Large intestine (tissue), 3 donors: ENCODE measurements around the gene RASSF8. TPM values are rescaled to one million over a fixed set of nuclear protein-coding genes. Genes with fewer than 3 reads are reported as not detected.

Experiments
- DNase-seq, 2 donors: peaks; one replicate each; pipeline versions ENCODE4 v3.0.0 to v3.0.0-alpha.2; 2013
- H3K27ac ChIP-seq: one replicate; pipeline ENCODE4 v1.5.1; 2013; ENCODE audit warnings: low read length
- H3K27me3 ChIP-seq: 2 replicates; pipeline ENCODE4 v1.6.1; 2013; ENCODE audit warnings: low read length; ENCODE audit not compliant: control insufficient read depth, insufficient read depth
- H3K36me3 ChIP-seq: 2 replicates; pipeline ENCODE4 v1.6.1; 2013; ENCODE audit warnings: low read length; ENCODE audit not compliant: control insufficient read depth, insufficient read depth
- H3K4me1 ChIP-seq: one replicate; pipeline ENCODE4 v1.6.1; 2013; ENCODE audit warnings: low read length; ENCODE audit not compliant: control insufficient read depth, insufficient read depth
- H3K4me3 ChIP-seq: one replicate; pipeline ENCODE4 v1.5.1; 2013; ENCODE audit warnings: low read length
- H3K9me3 ChIP-seq: one replicate; pipeline ENCODE4 v1.6.1; 2013; ENCODE audit warnings: mild to moderate bottlenecking, low read depth, low read length, moderate library complexity; ENCODE audit not compliant: control insufficient read depth
- WGBS: methylation state at CpG from one replicate; pipeline ENCODE4 v1.1.5; 2013; ENCODE audit warnings: low lambda C conversion rate; ENCODE audit not compliant: insufficient coverage; 5-methylcytosine and 5-hydroxymethylcytosine counted together
- polyA plus RNA-seq: library from polyadenylated mRNA; unstranded; fragments of 120-200 nt; gene quantifications from one replicate; pipeline ENCODE4 v1.2.1, GENCODE V29; 2013

Gene RASSF8
- polyA plus RNA-seq, 1 donor, result 20.2 TPM

DNA sequence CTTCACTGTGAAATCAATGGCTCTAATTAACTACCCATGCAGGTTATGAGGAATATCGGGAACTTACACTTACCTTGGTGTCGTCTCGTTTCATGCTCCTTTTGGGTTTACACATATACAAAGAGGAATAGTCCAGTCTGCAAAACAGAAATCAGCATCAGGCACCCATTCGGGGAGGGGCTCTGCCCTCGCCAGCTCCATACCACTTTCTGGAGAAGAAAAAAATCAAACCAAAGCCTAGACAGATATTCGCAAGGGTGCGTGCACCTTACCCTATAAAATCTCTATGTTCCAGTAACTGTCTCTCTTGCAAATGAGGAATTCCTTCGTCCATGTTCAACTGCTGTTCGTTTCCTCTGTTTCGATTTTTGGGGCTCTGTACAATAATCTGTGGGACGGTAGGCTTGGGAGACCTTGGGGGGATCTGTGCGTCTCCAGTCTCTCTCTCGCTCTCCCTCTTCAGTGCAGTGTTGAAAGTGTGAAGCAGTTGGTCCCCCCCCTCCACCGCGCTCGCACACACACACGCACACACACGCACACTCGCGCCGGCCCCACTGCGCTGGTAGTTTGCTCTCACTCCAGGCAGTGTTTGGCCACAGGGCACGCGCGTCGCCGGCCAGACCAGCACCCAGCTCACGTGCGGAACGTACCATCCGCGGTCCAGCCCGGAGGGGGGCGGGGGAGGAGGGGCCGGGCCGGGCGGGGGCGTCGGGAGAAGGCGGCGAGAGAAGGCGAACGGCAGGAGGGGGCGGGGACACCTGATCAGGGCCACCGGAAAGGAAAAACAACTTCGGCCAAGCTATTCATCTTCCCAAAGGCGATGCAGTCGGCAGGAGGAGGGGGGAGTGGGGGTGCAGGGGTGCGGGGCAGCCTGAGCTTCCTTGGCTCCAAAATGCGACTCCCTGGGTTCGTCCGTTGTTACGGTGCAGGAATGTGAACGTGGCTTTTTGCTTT is 166.2 kb downstream of the RASSF8 start, which contains the start of gene BHLHE41:
TSS of gene BHLHE41 (minus strand) at position 592 of the 954 bp plus-strand sequence. CDS start at position 334, 258 bp downstream.
- Histone ChIP-seq H3K4me3 (peak within 1 kb of the TSS; percentile 47), H3K9me3 (no peaks in the 10 kb centered on the region), H3K27ac (peak within 1 kb of the TSS; percentile 95), H3K36me3 (no peaks in the 10 kb centered on the region), H3K4me1 (peaks cover 4% of the 10 kb centered on the region), H3K27me3 (peaks cover 57% of the 10 kb centered on the region)
- WGBS, result no CpG with 5 or more reads among the region's 54 CpGs
- DNase-seq, result peak; percentile 55 to 80

DNA sequence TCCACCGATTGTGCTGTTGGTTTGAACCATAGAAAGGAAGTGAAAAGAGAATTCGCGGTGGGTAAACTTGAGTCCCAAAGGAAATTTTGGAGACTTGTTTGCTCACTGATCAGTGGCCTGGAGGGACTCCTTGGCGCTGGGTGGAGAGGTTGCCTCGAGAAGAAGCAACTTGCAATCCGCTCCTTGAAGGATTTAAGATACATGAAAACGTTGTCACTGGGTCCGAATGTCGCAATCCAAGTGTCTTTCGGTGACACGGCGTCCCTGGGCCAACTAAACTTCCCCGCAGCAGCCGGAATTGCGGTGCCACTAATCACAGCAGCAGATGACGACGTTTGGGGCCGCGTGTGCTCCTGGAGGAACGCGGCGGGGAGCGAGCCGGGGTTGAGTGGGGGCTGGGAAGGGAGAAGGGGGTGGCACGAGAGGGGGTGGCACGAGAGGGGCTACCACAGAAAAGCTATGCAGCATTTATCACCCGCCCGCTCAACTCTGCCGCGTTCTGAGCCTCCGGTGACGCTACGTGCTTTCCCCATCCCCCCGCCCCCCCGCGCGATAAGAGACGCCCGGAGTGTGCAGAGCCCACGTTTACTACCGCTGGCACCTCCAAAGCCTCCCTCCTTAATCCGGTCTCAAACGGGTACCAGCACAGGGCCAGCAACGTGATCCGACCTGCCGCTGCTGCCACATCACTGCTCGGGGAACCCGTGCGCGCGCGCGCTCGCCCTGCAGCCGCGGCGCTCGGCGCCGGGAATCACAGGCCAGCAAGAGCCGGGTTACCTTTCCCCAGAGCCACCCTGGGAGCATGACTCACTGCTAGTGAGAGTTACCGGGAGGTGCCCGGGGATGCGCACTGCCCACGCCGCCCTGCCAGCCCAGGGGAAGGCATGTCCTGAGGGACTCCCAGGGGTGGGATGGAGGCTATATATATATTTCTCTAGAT is 167.2 kb downstream of the RASSF8 start:
- Histone ChIP-seq H3K4me1 (peaks cover 4% of the 10 kb centered on the region), H3K27me3 (peaks cover 62% of the 10 kb centered on the region), H3K27ac (peak overlapping the region; percentile 95), H3K9me3 (no peaks in the 10 kb centered on the region), H3K4me3 (peak overlapping the region; percentile 47), H3K36me3 (no peaks in the 10 kb centered on the region)
- no CpG with 5 or more reads among the region's 66 CpGs for WGBS
- DNase-seq, result peak; percentile 74 to 92

DNA sequence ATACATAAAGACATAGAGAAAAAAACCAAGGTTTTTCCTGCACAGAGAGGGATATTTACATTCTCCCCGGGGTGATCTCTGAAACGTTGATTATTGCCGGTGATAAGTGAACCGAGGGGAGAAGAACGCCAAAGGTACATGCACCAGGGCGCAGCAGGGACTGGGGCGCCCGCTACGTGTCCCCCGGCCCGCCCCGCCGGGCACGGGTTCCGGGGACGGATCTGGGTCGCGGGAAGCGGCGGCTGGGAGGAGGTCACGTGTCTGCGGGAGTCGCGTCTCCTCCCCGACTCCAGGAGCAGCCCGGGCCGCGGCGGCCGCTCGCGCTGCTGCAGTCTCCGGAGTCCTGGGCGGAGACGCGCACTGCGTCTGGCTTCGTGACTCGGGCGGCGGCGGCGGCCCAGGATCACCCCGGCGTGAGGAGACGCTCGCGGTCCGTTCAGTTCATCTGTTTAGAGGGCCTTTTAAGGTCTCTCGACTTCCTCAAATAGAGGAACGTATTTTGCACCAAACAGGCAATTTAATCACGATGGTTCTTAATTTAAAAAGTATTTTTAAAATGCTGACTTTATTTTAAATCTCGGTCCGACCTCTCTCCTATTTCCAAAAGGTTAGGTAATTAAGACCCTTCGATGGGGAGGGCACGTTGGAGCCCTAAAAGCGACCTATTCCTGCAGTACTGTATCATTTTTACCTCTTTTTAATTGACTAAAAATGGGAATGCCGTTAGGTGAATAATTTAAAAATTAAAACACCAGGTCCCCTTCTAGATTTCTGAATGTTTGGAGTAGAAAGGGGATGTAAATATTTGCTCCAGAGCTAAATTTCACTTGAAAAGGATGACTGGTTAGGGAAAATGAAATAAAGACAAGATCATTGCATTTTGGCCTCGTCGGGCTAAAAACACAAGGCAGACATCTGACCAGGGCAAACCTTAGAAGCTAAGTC is 168.1 kb downstream of the RASSF8 start:
- peak overlapping the region; percentile 47 for H3K4me3 ChIP-seq
- no peaks in the 10 kb centered on the region for H3K9me3 ChIP-seq
- H3K36me3 ChIP-seq, result no peaks in the 10 kb centered on the region
- peak; percentile 80 to 90 for DNase-seq
- 50% methylated on average over 3 of the region's 60 CpGs for WGBS
- H3K27ac ChIP-seq, result peak overlapping the region; percentile 95
- peaks cover 4% of the 10 kb centered on the region for H3K4me1 ChIP-seq
- H3K27me3 ChIP-seq, result peaks cover 61% of the 10 kb centered on the region

DNA sequence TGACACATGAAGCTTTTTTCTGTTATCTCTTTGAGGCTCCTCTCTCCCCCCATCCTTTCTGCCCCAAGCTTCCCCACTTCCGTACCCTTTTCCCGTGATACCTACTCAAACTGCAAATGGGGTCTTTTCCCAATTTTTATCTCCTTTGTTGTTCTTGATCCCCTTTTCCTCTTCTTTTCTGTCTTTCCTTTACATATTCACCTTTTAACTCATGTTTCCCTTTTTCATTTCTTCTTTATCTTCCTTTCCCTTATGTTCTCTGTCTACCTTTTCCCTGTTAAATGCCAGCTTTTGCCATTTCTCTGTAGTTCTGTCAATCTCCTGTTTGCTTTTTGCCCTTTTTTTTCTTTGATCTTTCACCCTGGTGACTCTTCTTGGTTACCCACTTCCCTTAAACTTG is 168.9 kb downstream of the RASSF8 start:
- peaks cover 4% of the 10 kb centered on the region for H3K4me1 ChIP-seq
- peaks cover 62% of the 10 kb centered on the region for H3K27me3 ChIP-seq
- no peaks in the 10 kb centered on the region for H3K36me3 ChIP-seq
- DNase-seq, result no peak
- H3K9me3 ChIP-seq, result no peaks in the 10 kb centered on the region
- WGBS, result 54% methylated on average over 2 of the region's 2 CpGs
- H3K27ac ChIP-seq, result no peak overlapping the region
- no peak overlapping the region for H3K4me3 ChIP-seq

DNA sequence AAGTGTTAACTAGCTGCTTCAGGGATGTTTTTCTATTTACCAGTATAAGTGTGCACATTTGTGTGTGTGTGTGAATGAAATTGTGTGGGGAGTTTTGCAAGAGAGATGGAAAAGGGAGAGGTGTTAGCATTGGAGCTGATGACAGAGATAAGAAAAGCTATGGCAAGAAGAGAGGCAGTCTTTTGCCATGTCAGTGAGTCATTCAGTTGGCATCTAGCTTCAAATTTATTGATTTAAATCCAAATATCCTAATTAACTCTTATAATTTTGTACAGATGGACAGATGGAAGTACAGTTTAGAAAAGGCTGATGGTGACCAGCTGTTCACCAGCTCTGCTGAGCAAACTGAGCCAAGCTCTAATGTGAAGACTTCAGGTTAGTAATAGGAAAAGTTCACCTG is 169.7 kb downstream of the RASSF8 start:
- DNase-seq, result no peak
- H3K27ac ChIP-seq, result no peak overlapping the region
- H3K9me3 ChIP-seq, result no peaks in the 10 kb centered on the region
- H3K4me3 ChIP-seq, result no peak overlapping the region
- no peaks in the 10 kb centered on the region for H3K36me3 ChIP-seq
- peaks cover 55% of the 10 kb centered on the region for H3K27me3 ChIP-seq
- H3K4me1 ChIP-seq, result peaks cover 4% of the 10 kb centered on the region

Other genes starting within 250 kb of the RASSF8 start
- 21.0 TPM for gene BHLHE41, start 166.4 kb downstream of the RASSF8 start, polyA plus RNA-seq
- gene SSPN, start 236.9 kb downstream of the RASSF8 start, polyA plus RNA-seq, result 11.5 TPM